ENCODE results near the gene FAM83G.

- TF ChIP-seq ZNF384 (IDR thresholded peaks at IDR 0.05), result no peak
- TF ChIP-seq SP1 (IDR thresholded peaks at IDR 0.05), result no peak
- TF ChIP-seq FOXM1 (IDR thresholded peaks at IDR 0.05; ENCODE audit: borderline replicate concordance), result no peak
- no peak for TF ChIP-seq NFRKB (IDR thresholded peaks at IDR 0.05)
These were observed 65.9 kb downstream of the FAM83G start for GRCh38 chr17:18938692-18939023.

All from HEK293T (cell line).